GM12873 (cell line): ENCODE results near the gene PEX26.

ENCODE experiments used
- TF ChIP-seq, protein P1 (sequence below): IDR thresholded peaks from 2 replicates; pipeline ENCODE4 v1.5.1; 2012; ENCODE audit warnings: low read depth, mild to moderate bottlenecking, moderate library complexity, low read length, control low read depth; ENCODE audit not compliant: insufficient read depth; ENCODE audit errors: missing control alignments

The PEX26 gene

GRCh38 chr22:18050065-18050464 lies 27.7 kb upstream of the PEX26 start:
- TF ChIP-seq, protein P1, sequence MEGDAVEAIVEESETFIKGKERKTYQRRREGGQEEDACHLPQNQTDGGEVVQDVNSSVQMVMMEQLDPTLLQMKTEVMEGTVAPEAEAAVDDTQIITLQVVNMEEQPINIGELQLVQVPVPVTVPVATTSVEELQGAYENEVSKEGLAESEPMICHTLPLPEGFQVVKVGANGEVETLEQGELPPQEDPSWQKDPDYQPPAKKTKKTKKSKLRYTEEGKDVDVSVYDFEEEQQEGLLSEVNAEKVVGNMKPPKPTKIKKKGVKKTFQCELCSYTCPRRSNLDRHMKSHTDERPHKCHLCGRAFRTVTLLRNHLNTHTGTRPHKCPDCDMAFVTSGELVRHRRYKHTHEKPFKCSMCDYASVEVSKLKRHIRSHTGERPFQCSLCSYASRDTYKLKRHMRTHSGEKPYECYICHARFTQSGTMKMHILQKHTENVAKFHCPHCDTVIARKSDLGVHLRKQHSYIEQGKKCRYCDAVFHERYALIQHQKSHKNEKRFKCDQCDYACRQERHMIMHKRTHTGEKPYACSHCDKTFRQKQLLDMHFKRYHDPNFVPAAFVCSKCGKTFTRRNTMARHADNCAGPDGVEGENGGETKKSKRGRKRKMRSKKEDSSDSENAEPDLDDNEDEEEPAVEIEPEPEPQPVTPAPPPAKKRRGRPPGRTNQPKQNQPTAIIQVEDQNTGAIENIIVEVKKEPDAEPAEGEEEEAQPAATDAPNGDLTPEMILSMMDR: no peak

DNA sequence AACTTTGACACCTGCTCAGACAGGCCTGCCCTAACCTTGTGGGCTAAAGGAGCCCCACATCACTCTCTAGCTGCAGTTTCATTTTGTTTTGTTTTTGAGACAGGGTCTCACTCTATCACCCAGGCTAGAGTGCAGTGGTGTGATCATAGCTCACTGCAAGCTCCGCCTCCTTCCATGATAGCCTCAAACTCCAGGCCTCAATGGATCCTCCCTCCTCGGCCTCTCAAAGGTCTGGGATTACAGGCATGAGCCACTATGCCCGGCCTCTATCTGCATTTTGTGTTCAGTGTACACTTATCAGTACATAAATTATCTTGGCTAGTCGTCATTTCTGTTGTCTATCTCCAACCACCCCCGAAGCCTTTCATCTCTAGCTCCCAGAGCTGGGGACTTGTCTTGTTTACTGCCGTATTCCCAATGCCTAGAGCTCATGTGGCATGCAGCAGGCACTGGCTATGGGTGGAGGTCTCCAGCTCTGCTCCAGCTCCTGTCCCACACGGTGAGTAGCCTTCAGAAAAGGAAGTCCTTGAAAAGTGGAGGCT lies 22.1 kb upstream of the PEX26 start:
- TF ChIP-seq, protein P1: no peak

DNA sequence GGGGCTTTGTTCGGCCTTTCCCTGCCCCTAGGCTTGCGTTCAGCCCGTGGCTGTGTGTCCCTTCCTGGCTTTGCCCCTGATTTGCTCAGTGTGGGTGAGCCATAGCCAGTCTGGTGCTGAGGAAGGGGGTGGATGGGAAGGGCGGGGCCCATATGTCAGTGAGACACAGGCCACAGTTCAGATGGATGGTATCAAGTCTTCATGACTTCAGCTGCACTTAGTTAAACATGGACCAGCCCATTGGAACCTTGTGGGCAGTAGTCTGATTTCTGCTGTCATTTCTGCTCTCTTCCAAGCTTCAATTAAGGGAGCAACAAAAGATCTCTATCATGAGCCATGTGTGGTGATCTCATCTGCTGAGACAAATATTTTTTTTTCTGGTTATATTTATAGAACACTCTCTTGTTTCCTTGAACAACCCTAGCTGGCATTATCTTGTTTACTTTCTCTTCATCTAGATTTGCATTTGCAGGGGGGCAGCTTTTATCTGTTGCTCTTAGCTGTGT lies 21.6 kb upstream of the PEX26 start:
- TF ChIP-seq, protein P1: no peak

GRCh38 chr22:18056807-18057474 lies 20.8 kb upstream of the PEX26 start:
- TF ChIP-seq, protein P1: no peak

DNA sequence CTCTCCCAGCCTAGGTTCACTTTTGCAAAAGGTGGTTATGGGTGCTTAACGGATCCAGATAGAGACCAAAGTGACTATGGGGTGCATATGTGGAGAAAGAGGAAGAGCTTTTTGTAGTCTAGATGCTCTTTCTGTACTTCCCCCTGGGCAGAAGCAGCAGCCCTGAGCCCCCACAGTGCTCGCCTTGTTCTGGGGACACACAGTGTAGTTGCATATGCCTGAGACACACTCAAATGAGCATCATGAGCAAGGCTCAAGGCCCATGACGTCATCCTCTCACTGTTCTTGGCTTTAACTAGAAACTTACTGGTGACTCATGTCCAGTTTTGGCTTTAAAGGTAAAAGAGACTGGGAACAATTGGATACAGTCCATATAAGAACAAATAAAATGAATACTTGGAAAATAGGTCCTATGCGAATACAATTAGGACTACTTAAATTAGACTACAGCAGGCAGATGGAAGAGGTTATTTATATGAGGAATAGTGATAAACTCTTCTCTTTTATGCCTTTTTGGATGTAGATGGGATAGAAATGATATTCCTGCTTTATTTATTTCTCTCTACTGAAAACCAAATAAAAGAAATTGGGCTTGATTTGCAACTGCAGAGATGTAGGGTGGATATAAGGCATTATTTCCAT lies 20.1 kb upstream of the PEX26 start:
- TF ChIP-seq, protein P1: no peak

DNA sequence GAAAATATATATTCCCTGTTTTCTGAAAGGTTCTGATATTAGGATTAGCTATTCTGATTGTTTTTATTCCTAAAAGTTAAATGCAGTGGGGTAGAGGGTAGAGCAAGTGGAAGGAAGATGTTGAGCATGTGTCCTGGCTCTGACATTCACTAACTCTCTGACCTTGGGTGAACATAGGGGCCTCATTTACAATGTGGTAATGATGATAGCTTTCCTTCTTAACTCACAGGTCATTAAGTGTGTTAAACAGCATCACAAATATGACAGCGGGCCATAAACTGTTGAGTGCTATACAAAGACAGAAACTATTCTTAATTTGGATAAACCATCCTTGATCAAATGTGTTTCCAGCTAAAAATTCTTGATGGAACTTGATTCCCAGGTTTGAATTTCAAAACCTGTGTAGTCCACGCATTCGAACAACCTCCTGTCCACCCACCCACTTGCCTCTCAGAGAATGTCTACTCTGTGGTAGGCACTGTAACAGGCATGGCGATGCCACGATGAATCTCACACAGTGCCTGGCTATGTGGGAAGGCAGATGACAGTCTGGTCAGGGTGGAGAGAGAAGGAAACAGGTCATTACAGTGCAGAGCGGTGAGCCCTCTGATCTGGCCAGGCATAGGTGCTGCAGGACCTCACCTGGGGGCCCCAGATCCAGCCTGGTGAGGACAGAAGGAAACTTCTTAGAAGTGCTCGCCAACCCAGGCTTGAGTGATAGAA lies 19.3 kb upstream of the PEX26 start:
- TF ChIP-seq, protein P1: no peak

DNA sequence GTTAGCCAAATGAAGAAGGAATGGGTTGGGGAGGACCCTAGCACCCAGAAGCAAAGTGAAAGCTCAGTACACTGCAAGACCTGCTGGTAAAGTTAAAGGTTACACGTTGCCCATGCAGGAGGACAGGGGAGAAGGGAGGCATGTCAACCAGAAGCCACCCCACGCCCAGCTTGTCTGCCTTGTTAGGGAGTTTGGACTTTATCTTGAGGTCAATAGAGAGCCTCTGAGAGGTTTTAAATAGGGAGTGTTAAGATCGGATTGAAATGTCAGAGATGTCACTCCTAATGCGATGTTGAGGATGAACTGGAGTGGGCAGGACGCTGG lies 18.7 kb upstream of the PEX26 start:
- TF ChIP-seq, protein P1: no peak
